ENCODE data around the gene TMPRSS4.

TMPRSS4 gene

GRCh38 chr11:118076754-118077281, at the start of gene TMPRSS4:
TMPRSS4 (plus strand) TSS chr11:118077078; CDS start chr11:118077303, 225 bp downstream.
- H3K27ac ChIP-seq, result peak within 1 kb of the TSS; percentile 82
- DNase-seq (ENCODE audit: low read depth, low spot score), result peak; percentile 74

GRCh38 chr11:118027694-118028093, 49.2 kb upstream of the TMPRSS4 start:
- H3K27ac ChIP-seq, result no peak overlapping the region
- DNase-seq (ENCODE audit: low read depth, low spot score), result no peak

- H3K27ac ChIP-seq, result no peak overlapping the region
- DNase-seq (ENCODE audit: low read depth, low spot score), result no peak
These were observed 48.3 kb upstream of the TMPRSS4 start for GRCh38 chr11:118028626-118029025.

GRCh38 chr11:118033443-118033842, 43.4 kb upstream of the TMPRSS4 start:
- no peak overlapping the region for H3K27ac ChIP-seq
- DNase-seq (ENCODE audit: low read depth, low spot score), result no peak

DNA sequence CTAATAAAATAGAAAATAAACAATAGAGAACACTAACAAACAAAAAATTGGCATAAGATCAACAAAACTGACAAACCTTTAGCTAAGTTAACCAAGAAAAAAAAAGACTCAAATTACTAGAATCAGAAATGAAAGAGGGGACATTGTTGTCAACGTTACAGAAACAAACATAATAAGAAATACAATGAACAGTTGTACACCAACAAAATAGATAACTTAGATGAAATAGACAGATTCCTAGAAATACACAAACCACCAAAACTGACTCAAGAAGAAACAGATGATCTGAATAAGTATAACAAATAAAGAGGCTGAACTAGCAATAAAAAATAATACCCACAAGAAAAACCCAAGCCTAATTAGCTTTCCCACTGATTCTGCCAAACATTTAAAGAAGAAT, 34.7 kb upstream of the TMPRSS4 start:
- no peak for DNase-seq (ENCODE audit: low read depth, low spot score)
- no peak overlapping the region for H3K27ac ChIP-seq

GRCh38 chr11:118042796-118043195, 34.1 kb upstream of the TMPRSS4 start:
- no peak for DNase-seq (ENCODE audit: low read depth, low spot score)
- H3K27ac ChIP-seq, result no peak overlapping the region

DNA sequence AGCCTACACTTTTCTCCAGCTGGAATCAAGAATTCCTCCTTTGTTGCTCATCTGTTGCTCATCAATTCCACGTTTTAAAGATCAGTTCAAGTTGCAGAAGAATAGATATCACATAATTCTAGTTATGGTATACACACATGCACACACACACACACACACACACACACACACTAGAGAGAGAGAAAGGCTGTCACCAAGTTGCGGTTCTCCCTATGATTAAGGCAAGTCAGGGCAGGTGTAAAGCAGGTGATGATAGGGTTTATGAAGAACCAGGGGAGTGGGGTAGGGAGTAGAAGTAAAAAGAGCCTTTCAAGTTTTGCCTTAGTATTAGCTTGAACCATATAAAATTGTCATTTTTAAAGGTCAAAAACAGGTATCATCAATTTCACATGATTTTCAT, 31.7 kb upstream of the TMPRSS4 start:
- peak; percentile 36 for DNase-seq (ENCODE audit: low read depth, low spot score)
- no peak overlapping the region for H3K27ac ChIP-seq

DNA sequence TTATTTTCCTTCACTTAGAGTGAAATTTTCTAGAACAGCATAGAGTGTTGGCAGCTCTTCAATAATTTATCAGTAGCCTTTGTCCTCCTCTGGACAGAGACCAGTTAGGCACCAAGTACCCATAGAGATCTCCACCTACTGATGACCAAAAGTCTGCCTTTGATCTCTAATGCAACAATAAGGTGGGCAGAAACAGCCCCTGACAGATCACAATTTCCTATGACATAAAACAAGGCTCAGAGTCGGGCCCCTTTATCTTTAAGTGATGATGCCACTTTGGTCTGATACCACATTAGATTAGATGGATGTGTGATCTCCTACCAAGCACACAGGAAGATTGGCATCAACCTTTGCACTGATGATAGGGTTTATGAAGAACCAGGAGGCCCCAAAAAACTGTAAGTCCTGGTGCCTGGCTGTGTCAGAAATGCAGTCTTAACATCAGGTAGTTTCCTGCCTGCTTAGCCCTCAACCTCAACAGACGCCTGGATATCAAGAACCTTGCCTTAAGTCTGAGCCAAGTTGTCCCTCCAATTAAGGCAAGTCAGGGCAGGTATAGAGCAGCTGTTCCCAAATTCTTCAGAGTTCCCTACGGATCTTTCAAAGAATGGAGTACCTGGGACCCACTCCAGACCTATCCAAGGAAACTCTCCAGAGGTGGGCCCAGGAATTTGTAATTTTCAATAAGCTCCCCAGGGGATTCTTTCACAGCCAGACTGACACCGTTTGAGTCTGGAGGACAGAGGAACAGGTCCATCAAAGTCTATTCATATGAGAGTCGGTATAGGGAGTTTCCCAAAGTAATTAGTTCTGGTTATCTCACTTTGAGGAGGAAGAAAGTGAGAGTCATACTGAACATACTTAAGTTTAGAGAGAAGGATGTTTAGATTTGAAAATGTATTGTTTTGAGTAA, 30.6 kb upstream of the TMPRSS4 start:
- DNase-seq (ENCODE audit: low read depth, low spot score), result no peak
- H3K27ac ChIP-seq, result no peak overlapping the region

- no peak for DNase-seq (ENCODE audit: low read depth, low spot score)
- H3K27ac ChIP-seq, result no peak overlapping the region
These were observed 29.7 kb upstream of the TMPRSS4 start for GRCh38 chr11:118046964-118047700.

GRCh38 chr11:118047749-118048148, 29.1 kb upstream of the TMPRSS4 start:
- H3K27ac ChIP-seq, result no peak overlapping the region
- no peak for DNase-seq (ENCODE audit: low read depth, low spot score)

DNA sequence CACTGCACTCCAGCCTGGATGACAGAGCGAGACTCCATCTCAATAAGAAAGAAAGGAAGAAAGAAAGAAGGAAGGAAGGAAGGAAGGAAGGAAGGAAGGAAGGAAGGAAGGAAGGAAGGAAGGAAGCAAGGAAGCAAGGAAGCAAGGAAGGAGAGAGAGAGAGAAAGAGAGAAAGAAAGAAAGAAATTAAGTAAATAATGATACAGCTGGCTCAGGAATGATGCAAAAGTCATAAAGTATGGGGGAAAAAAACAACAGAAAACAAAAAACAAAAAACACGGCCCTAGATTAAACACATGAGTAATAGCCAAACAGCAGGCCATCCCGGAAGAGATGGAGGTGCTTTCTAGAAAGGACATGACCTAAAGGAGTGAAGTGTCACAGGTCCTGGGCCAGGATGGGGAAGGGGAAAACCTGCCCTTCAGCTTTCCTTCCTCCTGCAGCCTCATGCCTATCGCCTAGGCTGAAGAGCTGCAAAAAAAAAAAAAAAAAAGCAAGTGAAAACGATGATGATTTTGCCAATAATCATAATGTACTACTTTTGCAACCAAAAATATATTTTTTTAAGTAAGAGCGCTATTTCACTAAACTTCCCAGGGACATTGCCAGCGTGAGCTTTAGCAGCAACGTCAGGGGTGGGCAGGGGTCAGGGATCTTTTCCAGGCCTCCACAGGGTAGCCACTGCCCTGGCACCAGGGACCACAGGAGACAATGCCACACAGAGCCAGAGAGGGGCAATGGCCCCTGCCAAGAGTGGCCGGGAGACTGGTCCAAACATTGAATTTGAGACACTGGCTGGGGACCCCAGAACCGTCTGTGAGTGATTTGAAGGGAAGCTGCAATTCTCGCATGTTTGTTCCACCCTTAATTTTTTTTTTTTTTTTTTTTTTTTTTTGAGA, 28.2 kb upstream of the TMPRSS4 start:
- DNase-seq (ENCODE audit: low read depth, low spot score), result no peak
- H3K27ac ChIP-seq, result no peak overlapping the region

- no peak overlapping the region for H3K27ac ChIP-seq
- no peak for DNase-seq (ENCODE audit: low read depth, low spot score)
These were observed 27.1 kb upstream of the TMPRSS4 start for GRCh38 chr11:118049771-118050170.

DNA sequence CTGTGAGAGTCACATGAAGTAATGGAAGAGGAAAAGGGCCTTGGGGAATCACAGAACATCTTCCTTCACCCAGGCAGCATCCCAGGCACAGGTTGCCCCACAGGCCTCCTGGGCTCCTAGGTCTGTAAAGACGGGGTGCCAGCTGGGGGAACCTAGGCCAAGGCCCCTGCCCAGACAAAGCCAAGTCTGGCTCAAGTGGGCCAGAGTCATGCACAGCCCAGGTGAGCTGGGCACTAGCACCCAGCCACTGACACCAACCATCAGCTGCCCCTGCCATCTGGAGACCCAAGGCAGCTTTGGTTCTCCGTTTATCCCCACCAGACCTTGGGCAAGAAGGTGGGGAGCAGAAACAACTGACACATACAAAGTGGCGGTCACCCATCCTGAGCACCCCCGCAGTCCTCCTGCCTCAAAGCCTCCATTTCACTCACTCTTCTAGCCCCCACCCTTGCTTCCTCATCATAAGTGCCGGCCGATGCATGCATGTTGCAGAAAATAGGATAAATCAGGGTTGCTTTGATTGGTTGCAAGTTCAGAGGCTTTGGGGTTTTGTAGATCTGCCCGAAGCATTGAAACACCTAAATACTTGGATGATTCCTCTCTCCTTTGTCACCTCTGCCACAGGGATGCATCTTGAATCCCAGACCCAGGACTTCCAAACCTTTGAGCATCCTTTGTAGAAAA, 26.5 kb upstream of the TMPRSS4 start:
- H3K27ac ChIP-seq, result no peak overlapping the region
- no peak for DNase-seq (ENCODE audit: low read depth, low spot score)

- DNase-seq (ENCODE audit: low read depth, low spot score), result no peak
- no peak overlapping the region for H3K27ac ChIP-seq
These were observed 25.7 kb upstream of the TMPRSS4 start for GRCh38 chr11:118051136-118051610.

GRCh38 chr11:118051611-118052461, 25.0 kb upstream of the TMPRSS4 start:
- no peak for DNase-seq (ENCODE audit: low read depth, low spot score)
- H3K27ac ChIP-seq, result no peak overlapping the region

- DNase-seq (ENCODE audit: low read depth, low spot score), result no peak
- H3K27ac ChIP-seq, result no peak overlapping the region
These were observed 24.2 kb upstream of the TMPRSS4 start for GRCh38 chr11:118052581-118053206.

DNA sequence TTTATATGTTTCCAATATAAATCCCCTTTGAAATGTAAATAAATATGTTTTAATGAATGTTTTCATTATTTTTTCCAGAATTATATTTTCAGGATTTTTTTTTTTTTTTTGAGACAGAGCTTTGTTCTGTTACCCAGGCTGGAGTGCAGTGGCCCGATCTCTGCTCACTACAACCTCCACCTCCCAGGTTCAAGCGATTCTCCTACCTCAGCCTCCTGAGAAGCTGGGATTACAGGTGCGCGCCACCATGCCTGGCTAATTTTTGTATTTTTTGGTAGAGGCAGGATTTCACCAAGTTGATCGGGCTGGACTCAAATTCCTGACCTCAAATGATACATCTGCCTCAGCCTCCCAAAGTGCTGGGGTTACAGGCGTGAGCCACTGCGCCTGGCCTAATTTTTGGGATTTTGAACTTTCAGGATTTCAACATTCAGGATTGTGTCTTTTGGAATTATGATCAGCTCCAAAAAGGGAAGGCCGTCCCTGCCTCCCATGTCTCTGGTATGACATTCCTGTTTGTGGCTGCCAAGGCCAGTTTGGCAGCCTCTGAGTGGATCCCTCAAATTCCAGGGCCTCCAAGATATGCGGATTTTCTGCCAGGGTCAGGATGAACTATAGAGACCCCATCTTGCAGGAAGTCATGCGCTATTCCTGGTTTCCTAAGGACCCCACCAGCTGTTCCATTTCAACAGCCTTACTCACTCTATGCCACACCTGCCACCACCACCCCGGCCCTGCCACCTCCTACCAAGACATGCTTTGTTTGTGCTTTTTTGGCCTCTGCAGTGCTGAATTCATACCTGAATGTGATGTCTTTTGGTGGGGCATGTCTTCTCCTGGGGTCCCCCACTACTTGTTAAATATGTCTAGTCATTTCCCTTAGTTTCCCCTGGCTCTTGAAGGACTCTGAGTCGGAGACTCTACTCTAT, 21.9 kb upstream of the TMPRSS4 start:
- H3K27ac ChIP-seq, result no peak overlapping the region
- DNase-seq (ENCODE audit: low read depth, low spot score), result no peak

All from epithelial cell of prostate (primary cell).